ENCODE results near the gene GUCD1.
A peak's percentile ranks its signal among the peaks of the same experiment; 100 is the strongest.

DNA sequence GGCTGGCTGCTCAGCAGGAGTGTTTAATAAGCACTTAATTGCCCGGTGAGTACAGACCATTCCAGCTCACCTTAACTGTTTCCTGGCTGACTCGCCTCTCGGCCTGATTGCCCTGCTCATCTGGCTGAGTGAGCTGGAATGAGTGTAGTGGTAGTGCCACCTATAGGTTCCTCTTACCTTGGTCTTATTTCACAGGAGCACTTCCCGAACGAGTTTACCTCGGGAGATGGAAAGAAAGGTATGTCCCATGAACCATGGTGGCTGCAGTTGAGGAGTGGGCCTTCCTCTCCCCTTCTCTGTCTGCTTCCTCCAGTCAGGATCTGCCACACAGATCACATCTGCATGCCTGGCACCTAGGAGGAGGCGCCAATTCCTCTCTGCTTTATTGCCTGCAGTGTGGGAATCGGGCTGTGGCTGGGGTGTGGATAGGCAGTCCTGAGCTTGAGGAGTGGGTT, 33.1 kb downstream of the GUCD1 start:
- TF ChIP-seq, protein P1, sequence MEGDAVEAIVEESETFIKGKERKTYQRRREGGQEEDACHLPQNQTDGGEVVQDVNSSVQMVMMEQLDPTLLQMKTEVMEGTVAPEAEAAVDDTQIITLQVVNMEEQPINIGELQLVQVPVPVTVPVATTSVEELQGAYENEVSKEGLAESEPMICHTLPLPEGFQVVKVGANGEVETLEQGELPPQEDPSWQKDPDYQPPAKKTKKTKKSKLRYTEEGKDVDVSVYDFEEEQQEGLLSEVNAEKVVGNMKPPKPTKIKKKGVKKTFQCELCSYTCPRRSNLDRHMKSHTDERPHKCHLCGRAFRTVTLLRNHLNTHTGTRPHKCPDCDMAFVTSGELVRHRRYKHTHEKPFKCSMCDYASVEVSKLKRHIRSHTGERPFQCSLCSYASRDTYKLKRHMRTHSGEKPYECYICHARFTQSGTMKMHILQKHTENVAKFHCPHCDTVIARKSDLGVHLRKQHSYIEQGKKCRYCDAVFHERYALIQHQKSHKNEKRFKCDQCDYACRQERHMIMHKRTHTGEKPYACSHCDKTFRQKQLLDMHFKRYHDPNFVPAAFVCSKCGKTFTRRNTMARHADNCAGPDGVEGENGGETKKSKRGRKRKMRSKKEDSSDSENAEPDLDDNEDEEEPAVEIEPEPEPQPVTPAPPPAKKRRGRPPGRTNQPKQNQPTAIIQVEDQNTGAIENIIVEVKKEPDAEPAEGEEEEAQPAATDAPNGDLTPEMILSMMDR (IDR thresholded peaks at IDR 0.05 in 2 of 3, conservative IDR thresholded peaks at IDR 0.05 in 1 of 3; ENCODE audit: control insufficient read depth in 2 of 3, extremely low read depth in 1 of 3, insufficient read depth in 1 of 3, low read depth in 3 of 3, low read length in 3 of 3), result peak; percentile 58 to 87 (median 61); a peak in 5 of 6 replicates
- no peak for TF ChIP-seq EZH2 (IDR thresholded peaks at IDR 0.05; ENCODE audit: borderline replicate concordance, control insufficient read depth, low read depth, low read length)
- no peak for TF ChIP-seq ATF7 (IDR thresholded peaks at IDR 0.05; ENCODE audit: low read depth)
- TF ChIP-seq BMI1 (IDR thresholded peaks at IDR 0.05; ENCODE audit: borderline replicate concordance), result no peak
- TF ChIP-seq, protein P2, sequence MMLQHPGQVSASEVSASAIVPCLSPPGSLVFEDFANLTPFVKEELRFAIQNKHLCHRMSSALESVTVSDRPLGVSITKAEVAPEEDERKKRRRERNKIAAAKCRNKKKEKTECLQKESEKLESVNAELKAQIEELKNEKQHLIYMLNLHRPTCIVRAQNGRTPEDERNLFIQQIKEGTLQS (IDR thresholded peaks at IDR 0.05; ENCODE audit: borderline replicate concordance, extremely low read depth, low read depth, low read length), result no peak
- TF ChIP-seq NR2C2 (IDR thresholded peaks at IDR 0.05; ENCODE audit: borderline replicate concordance, control insufficient read depth, insufficient read length, low read depth), result no peak
- TF ChIP-seq, protein P3, sequence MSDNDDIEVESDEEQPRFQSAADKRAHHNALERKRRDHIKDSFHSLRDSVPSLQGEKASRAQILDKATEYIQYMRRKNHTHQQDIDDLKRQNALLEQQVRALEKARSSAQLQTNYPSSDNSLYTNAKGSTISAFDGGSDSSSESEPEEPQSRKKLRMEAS (IDR thresholded peaks at IDR 0.05; ENCODE audit: low read depth, low read length), result no peak
- TF ChIP-seq POLR2A (IDR thresholded peaks at IDR 0.05; ENCODE audit: low read depth, low read length), result no peak
- TF ChIP-seq CHD2 (IDR thresholded peaks at IDR 0.05; ENCODE audit: borderline replicate concordance, low read depth, low read length), result no peak
- no peak for TF ChIP-seq RFX5 (IDR thresholded peaks at IDR 0.05; ENCODE audit: low read depth, low read length)
- no peak for TF ChIP-seq EGR1 (IDR thresholded peaks at IDR 0.05; ENCODE audit: borderline replicate concordance in 1 of 2, low read depth in 2 of 2, low read length in 2 of 2)
- no peak for TF ChIP-seq CREM (IDR thresholded peaks at IDR 0.05; ENCODE audit: low read depth)

All from GM12878 (cell line).